Endodermal cell (in vitro differentiated cells): Measurements from ENCODE around the gene CDH4. TPM values are rescaled to one million over a fixed set of nuclear protein-coding genes. Genes with fewer than 3 reads are reported as not detected.

Experiments used
- DNase-seq: peaks from one replicate; pipeline ENCODE4 v3.0.0-alpha.2; 2017
- H3K27ac ChIP-seq: 2 replicates; pipeline ENCODE4 v1.5.1; 2013; ENCODE audit warnings: mild to moderate bottlenecking, low read depth, low read length, moderate library complexity
- H3K27me3 ChIP-seq: 2 replicates; pipeline ENCODE4 v1.6.1; 2013; ENCODE audit warnings: mild to moderate bottlenecking, low read length, moderate library complexity; ENCODE audit not compliant: insufficient read depth, control insufficient read depth, poor library complexity, severe bottlenecking
- H3K36me3 ChIP-seq: 2 replicates; pipeline ENCODE4 v1.7.0; 2013; ENCODE audit warnings: mild to moderate bottlenecking, low read length, moderate library complexity; ENCODE audit not compliant: control insufficient read depth, insufficient read depth
- H3K4me1 ChIP-seq: one replicate; pipeline ENCODE4 v1.7.0; 2013; ENCODE audit warnings: low read length; ENCODE audit not compliant: control insufficient read depth, insufficient read depth
- H3K4me3 ChIP-seq: 2 replicates; pipeline ENCODE4 v1.5.1; 2013; ENCODE audit warnings: mild to moderate bottlenecking, low read length, moderate library complexity
- H3K9ac ChIP-seq: 2 replicates; pipeline ENCODE4 v1.6.1; 2013; ENCODE audit warnings: mild to moderate bottlenecking, low read length, moderate library complexity; ENCODE audit not compliant: poor library complexity, severe bottlenecking; ENCODE audit errors: extremely low read depth
- H3K9me3 ChIP-seq: 2 replicates; pipeline ENCODE4 v1.6.1; 2013; ENCODE audit warnings: mild to moderate bottlenecking, low read length, moderate library complexity; ENCODE audit not compliant: control insufficient read depth
- H3K27ac Mint-ChIP-seq: 2 replicates; pipeline ENCODE4 v1.8.0; 2020; ENCODE audit warnings: mixed read lengths
- H3K27me3 Mint-ChIP-seq: 2 replicates; pipeline ENCODE4 v1.8.0; 2021; ENCODE audit warnings: mild to moderate bottlenecking, mixed read lengths; ENCODE audit not compliant: insufficient read depth
- H3K36me3 Mint-ChIP-seq: 2 replicates; pipeline ENCODE4 v1.8.0; 2020; ENCODE audit warnings: low read depth, mixed read lengths
- H3K4me1 Mint-ChIP-seq: 2 replicates; pipeline ENCODE4 v1.8.0; 2020; ENCODE audit warnings: mixed read lengths
- H3K4me3 Mint-ChIP-seq: 2 replicates; pipeline ENCODE4 v1.8.0; 2020; ENCODE audit warnings: mild to moderate bottlenecking, moderate library complexity, mixed read lengths
- H3K9me3 Mint-ChIP-seq: 2 replicates; pipeline ENCODE4 v1.8.0; 2020; ENCODE audit warnings: mild to moderate bottlenecking, mixed read lengths
- WGBS, 2 experiments: methylation state at CpG; one replicate each; pipeline versions ENCODE4 v1.1.5 to v1.1.7; 2013; ENCODE audit warnings: missing lambda C conversion rate in 2 of 2, mixed read lengths in 1 of 2; ENCODE audit not compliant: insufficient coverage in 1 of 2, insufficient read length in 1 of 2; 5-methylcytosine and 5-hydroxymethylcytosine counted together
- total RNA-seq, 2 donors: library from RNA; stranded (reverse); fragmentation: NEBNext Ultra II Directional in 1 of 2; extraction: Animal tissue kit (Norgen Biotek cat#: 25700) in 1 of 2; gene quantifications; 2 replicates in 1 of 2; 3 replicates in 1 of 2; pipeline ENCODE4 v1.2.1, GENCODE V29; 2021
- TF ChIP-seq, protein P1 (sequence below): fragments of 200-600 bp; sonication (generic); conservative IDR thresholded peaks from 2 replicates; pipeline ENCODE4 v1.5.0; 2021; ENCODE audit warnings: antibody characterized with exemption, mild to moderate bottlenecking

CDH4 gene
- total RNA-seq, 2 donors from 2014 or later, result 1.8 to 5.8 TPM

DNA sequence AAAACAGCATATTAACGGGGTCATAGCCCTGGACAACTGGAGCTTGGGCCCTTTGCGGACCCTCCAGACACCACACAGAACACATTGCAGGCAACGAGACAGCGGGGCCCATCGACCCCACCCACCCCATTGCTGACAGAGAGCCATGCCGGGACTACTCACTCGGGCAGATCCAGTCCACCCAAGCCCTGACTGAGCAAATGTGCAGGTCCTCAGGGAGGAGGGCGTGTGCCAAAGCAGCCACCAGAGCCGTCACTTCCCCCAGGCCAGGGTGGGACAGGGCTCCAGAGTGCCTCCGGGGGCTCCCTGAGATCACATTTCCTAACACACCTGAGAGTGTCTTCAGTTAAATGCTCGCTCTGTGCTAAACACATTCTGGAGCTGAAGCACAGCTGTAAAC is 114.9 kb downstream of the CDH4 start:
- 88% methylated on average over 8 to 11 of the region's 11 CpGs for WGBS, 2 experiments
- Mint-ChIP-seq H3K27ac (no peak overlapping the region), H3K27me3 (peaks cover 51% of the 10 kb centered on the region), H3K4me3 (no peak overlapping the region), H3K36me3 (peaks cover 12% of the 10 kb centered on the region), H3K9me3 (peaks cover 20% of the 10 kb centered on the region), H3K4me1 (peaks cover 2% of the 10 kb centered on the region)
- no peak for DNase-seq
- H3K36me3 ChIP-seq, result no peaks in the 10 kb centered on the region
- TF ChIP-seq, protein P1, sequence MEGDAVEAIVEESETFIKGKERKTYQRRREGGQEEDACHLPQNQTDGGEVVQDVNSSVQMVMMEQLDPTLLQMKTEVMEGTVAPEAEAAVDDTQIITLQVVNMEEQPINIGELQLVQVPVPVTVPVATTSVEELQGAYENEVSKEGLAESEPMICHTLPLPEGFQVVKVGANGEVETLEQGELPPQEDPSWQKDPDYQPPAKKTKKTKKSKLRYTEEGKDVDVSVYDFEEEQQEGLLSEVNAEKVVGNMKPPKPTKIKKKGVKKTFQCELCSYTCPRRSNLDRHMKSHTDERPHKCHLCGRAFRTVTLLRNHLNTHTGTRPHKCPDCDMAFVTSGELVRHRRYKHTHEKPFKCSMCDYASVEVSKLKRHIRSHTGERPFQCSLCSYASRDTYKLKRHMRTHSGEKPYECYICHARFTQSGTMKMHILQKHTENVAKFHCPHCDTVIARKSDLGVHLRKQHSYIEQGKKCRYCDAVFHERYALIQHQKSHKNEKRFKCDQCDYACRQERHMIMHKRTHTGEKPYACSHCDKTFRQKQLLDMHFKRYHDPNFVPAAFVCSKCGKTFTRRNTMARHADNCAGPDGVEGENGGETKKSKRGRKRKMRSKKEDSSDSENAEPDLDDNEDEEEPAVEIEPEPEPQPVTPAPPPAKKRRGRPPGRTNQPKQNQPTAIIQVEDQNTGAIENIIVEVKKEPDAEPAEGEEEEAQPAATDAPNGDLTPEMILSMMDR, result no peak
- H3K4me1 ChIP-seq, result no peaks in the 10 kb centered on the region
- H3K9ac ChIP-seq, result no peak overlapping the region
- H3K4me3 ChIP-seq, result no peak overlapping the region
- H3K27ac ChIP-seq, result no peak overlapping the region
- no peaks in the 10 kb centered on the region for H3K9me3 ChIP-seq
- H3K27me3 ChIP-seq, result no peaks in the 10 kb centered on the region

DNA sequence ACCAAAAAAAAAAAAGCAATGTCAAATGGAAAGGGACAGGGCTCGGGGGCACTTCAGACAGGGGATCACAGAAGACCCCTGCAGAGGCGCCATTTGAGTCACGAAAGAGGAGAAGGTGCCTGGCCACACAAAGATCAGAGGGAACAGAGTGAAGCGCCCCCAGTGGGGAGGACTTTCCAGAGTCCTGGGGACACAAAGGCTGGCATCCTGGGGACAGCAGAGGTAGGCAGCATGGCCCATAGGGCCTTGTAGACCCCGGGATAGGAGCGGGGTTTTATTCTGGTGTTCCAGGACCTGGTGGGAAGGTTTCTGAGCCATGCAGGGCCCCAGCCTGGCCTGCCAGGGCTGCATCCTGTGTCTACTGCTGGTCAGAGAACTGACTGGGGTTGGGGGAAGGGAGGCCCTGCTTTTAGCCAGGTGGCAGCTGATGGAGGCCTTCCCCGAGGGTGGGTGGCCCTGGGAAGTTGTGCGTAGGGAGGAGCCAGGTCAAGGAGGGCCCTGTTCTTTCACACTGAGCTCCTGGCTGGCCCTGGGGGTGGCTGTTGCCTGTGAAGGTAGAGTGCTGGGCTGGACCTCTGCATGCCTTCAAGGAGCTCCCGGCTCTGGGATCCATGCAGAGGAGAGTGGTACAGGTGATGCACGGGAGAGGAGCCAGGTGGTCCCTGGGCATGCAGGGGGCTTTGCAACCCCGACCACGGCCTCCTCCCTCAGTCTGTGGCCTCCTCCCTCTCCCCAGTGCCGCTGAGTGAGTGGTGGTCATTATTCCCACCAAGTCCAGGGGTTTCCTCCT is 117.9 kb downstream of the CDH4 start:
- 85 to 89% methylated on average over 6 to 13 of the region's 13 CpGs for WGBS, 2 experiments
- Mint-ChIP-seq H3K4me3 (no peak overlapping the region), H3K9me3 (peaks cover 19% of the 10 kb centered on the region), H3K27me3 (peaks cover 27% of the 10 kb centered on the region), H3K4me1 (peaks cover 2% of the 10 kb centered on the region), H3K36me3 (peaks cover 12% of the 10 kb centered on the region), H3K27ac (no peak overlapping the region)
- Histone ChIP-seq H3K4me1 (no peaks in the 10 kb centered on the region), H3K36me3 (no peaks in the 10 kb centered on the region), H3K27me3 (no peaks in the 10 kb centered on the region), H3K27ac (peak overlapping the region; percentile 89), H3K9ac (no peak overlapping the region), H3K4me3 (no peak overlapping the region), H3K9me3 (no peaks in the 10 kb centered on the region)
- TF ChIP-seq, protein P1, result peak; percentile 33
- DNase-seq, result peak; percentile 60

DNA sequence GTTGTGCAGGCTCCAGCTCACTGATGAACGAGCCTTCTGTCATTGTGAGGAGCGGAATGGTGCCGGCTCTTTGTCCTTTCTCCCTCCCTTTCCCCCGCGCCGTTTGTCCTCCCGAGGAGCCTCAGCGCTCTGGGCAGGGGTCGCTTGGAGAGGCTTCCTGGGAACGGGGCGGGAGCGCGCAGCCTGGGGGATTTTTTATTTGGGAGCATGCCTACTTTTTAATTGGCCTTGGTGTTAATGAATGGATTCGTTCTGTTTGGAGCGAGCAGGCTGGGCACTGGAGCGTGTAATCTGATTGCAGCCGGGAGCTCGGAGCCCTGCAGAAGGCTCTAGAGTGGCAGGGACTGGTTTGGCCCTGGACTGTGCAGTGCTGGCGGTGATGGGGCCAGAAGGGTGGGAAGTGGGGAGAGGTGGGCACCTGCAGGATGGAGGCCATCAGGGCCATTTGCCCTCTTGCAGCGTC is 118.8 kb downstream of the CDH4 start:
- Histone ChIP-seq H3K27ac (peak overlapping the region; percentile 89), H3K27me3 (no peaks in the 10 kb centered on the region), H3K4me1 (no peaks in the 10 kb centered on the region), H3K36me3 (no peaks in the 10 kb centered on the region), H3K9me3 (no peaks in the 10 kb centered on the region), H3K9ac (no peak overlapping the region), H3K4me3 (no peak overlapping the region)
- Mint-ChIP-seq H3K4me3 (no peak overlapping the region), H3K4me1 (peaks cover 2% of the 10 kb centered on the region), H3K27ac (no peak overlapping the region), H3K27me3 (peaks cover 19% of the 10 kb centered on the region), H3K36me3 (peaks cover 4% of the 10 kb centered on the region), H3K9me3 (peaks cover 10% of the 10 kb centered on the region)
- no peak for DNase-seq
- 83 to 90% methylated on average over 10 to 20 of the region's 20 CpGs for WGBS, 2 experiments
- TF ChIP-seq, protein P1, result no peak
